MCF 10A (cell line): ENCODE data around the gene PPEF1. TPM values are rescaled to one million over a fixed set of nuclear protein-coding genes. Genes with fewer than 3 reads are reported as not detected.

Experiments
- BruUV-seq: library from RNA; stranded (reverse); fragments of 400-500 nt; replicated peaks from 2 replicates; lab custom pipeline; 2021; lab: Mats Ljungman, UMichigan
- CTCF ChIA-PET: fragments of 300-600 bp; sonication (Branson Sonifier 250); formaldehyde crosslinking; extraction: SDS; loops from one replicate; lab custom pipeline; 2021; ENCODE audit warnings: antibody characterized with exemption, inconsistent platforms; lab: Yijun Ruan, JAX
- POLR2A ChIA-PET: fragments of 300-600, 350-650 bp; sonication (Branson Sonifier 250); formaldehyde crosslinking; extraction: SDS; loops from one replicate; lab custom pipeline; 2020; ENCODE audit warnings: antibody characterized with exemption, inconsistent platforms; lab: Yijun Ruan, JAX
- DNase-seq: peaks from one replicate; pipeline ENCODE4 v3.0.0-alpha.2; 2018; ENCODE audit not compliant: unreplicated experiment
- H3K27ac Mint-ChIP-seq: one replicate; pipeline ENCODE4 v1.8.0; 2022; ENCODE audit warnings: mild to moderate bottlenecking, low read depth, mixed read lengths; ENCODE audit not compliant: unreplicated experiment
- H3K27me3 Mint-ChIP-seq: one replicate; pipeline ENCODE4 v1.8.0; 2022; ENCODE audit warnings: mixed read lengths; ENCODE audit not compliant: insufficient read depth, unreplicated experiment
- H3K36me3 Mint-ChIP-seq: one replicate; pipeline ENCODE4 v1.8.0; 2022; ENCODE audit warnings: mild to moderate bottlenecking, moderate library complexity, mixed read lengths; ENCODE audit not compliant: insufficient read depth, unreplicated experiment
- H3K4me1 Mint-ChIP-seq: one replicate; pipeline ENCODE4 v1.8.0; 2022; ENCODE audit warnings: mixed read lengths; ENCODE audit not compliant: insufficient read depth, unreplicated experiment
- H3K4me3 Mint-ChIP-seq: one replicate; pipeline ENCODE4 v1.8.0; 2022; ENCODE audit warnings: mild to moderate bottlenecking, moderate library complexity, mixed read lengths; ENCODE audit not compliant: unreplicated experiment
- H3K9me3 Mint-ChIP-seq: one replicate; pipeline ENCODE4 v1.8.0; 2022; ENCODE audit warnings: mixed read lengths; ENCODE audit not compliant: unreplicated experiment
- intact Hi-C: fragments of 100-400 bp; cut with micrococcal nuclease; formaldehyde crosslinking; loops from 2 replicates; pipeline ENCODE4 v1.14.1; 2022
- total RNA-seq: library from RNA; stranded (reverse); gene quantifications from 2 replicates; pipeline ENCODE4 v1.2.3, GENCODE V29; 2022
- TF ChIP-seq, protein P1 (sequence below): fragments of 200-600 bp; IDR thresholded peaks from one replicate; pipeline ENCODE4 v1.8.0; 2022; ENCODE audit warnings: antibody characterized with exemption, mild to moderate bottlenecking; ENCODE audit not compliant: unreplicated experiment

PPEF1 gene
- total RNA-seq, 1 experiment from 2014 or later: 1.0 TPM

DNA sequence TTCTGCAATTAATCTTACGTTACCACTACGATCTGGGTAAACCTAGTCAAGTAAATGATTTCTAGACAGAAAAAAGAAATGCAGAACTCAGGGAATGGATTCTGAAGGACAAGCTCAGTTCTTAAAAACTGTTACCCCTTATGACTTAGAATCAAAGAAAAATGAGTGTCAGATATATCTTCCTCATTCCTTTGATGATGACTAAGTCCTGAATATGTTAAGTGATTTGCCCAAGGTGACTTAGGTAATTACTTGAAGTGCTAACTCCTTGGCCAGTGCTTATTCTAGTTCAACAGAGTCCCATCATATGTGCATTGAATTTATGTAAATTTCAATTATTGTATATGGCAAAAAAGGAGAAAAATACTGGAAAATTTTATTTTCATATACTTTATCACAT lies 92.5 kb downstream of the PPEF1 start:
- Mint-ChIP-seq H3K9me3 (no peaks in the 10 kb centered on the region), H3K27ac (no peak overlapping the region), H3K4me3 (no peak overlapping the region), H3K36me3 (no peaks in the 10 kb centered on the region), H3K27me3 (no peaks in the 10 kb centered on the region), H3K4me1 (peaks cover 5% of the 10 kb centered on the region)
- DNase-seq: no peak
- ChIA-PET POLR2A (interaction anchor here (0.5 kb wide), 1 partner anchor 957 kb away, joined by 3 read pairs; no protein-coding TSS in a partner anchor), CTCF (no interaction called here)
- intact Hi-C loops: no loop called here
- no TSS peak for BruUV-seq
- TF ChIP-seq, protein P1, sequence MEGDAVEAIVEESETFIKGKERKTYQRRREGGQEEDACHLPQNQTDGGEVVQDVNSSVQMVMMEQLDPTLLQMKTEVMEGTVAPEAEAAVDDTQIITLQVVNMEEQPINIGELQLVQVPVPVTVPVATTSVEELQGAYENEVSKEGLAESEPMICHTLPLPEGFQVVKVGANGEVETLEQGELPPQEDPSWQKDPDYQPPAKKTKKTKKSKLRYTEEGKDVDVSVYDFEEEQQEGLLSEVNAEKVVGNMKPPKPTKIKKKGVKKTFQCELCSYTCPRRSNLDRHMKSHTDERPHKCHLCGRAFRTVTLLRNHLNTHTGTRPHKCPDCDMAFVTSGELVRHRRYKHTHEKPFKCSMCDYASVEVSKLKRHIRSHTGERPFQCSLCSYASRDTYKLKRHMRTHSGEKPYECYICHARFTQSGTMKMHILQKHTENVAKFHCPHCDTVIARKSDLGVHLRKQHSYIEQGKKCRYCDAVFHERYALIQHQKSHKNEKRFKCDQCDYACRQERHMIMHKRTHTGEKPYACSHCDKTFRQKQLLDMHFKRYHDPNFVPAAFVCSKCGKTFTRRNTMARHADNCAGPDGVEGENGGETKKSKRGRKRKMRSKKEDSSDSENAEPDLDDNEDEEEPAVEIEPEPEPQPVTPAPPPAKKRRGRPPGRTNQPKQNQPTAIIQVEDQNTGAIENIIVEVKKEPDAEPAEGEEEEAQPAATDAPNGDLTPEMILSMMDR: no peak

DNA sequence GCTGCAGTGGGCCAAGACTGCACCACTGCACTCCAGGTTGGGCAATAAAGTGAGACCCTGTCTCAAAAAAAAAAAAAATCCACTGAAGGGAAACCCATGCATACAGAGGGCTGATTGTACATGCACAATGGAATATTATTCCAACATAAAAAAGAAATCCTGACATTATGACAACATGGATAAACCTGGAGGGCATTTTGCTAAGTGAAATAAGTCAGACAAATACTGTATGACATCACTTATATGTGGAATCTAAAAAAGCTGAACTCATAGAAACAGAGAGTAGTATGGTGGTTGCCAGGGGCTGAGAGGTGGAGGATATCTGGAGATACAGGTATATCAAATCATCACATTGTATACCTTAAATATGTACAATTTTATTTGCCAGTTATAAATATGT lies 102.2 kb downstream of the PPEF1 start:
- Mint-ChIP-seq H3K9me3 (no peaks in the 10 kb centered on the region), H3K27me3 (no peaks in the 10 kb centered on the region), H3K4me3 (no peak overlapping the region), H3K36me3 (no peaks in the 10 kb centered on the region), H3K27ac (no peak overlapping the region), H3K4me1 (no peaks in the 10 kb centered on the region)
- TF ChIP-seq, protein P1: no peak
- CTCF ChIA-PET: no interaction called here
- no TSS peak for BruUV-seq
- no peak for DNase-seq
- POLR2A ChIA-PET: interaction anchor here (0.7 kb wide), 2 partner anchors 13 to 38 kb away, joined by 4 read pairs; no protein-coding TSS in a partner anchor
- intact Hi-C loops: no loop called here

DNA sequence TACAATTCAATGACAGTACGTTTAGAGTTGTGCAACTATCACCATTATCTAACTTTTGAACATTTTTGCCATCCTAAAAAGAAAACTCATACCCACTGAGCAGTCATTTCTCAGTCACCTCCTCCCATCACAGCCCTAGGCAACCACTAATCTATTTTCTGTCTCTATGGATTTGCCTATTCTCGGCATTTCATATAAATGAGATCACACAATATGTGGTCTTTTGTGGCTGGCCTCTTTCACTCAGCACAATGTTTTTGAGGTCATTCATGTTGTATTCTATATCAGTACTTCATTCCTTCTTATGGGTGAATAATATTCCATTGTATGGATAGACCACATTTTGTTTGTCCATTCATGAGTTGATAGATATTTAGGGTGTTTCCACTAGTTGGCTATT lies 103.0 kb downstream of the PPEF1 start:
- CTCF ChIA-PET: no interaction called here
- H3K27me3 Mint-ChIP-seq: no peaks in the 10 kb centered on the region
- H3K4me3 Mint-ChIP-seq: no peak overlapping the region
- DNase-seq: no peak
- H3K27ac Mint-ChIP-seq: no peak overlapping the region
- H3K9me3 Mint-ChIP-seq: no peaks in the 10 kb centered on the region
- no TSS peak for BruUV-seq
- TF ChIP-seq, protein P1: no peak
- intact Hi-C loops: no loop called here
- H3K4me1 Mint-ChIP-seq: no peaks in the 10 kb centered on the region
- no peaks in the 10 kb centered on the region for H3K36me3 Mint-ChIP-seq
- POLR2A ChIA-PET: no interaction called here

DNA sequence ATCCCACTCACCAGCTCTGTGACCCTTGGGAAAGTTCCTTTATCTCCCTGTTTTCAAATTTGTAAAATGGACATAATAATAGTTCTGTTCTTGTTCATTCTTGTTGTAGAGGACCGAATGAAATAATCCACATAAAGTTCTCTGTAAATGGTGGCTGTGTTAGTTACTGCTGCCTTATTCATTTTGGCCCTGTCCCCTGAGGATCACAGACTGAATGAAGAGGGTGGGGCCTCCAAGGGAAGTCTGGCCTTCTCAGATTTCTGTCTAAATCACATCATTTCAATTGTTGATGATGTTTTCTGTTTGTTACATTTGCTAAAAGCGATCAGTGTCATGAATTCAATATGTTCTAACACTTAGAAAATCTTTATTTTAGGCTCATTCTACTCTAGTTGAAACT lies 117.9 kb downstream of the PPEF1 start:
- no peak for DNase-seq
- Mint-ChIP-seq H3K4me3 (no peak overlapping the region), H3K27ac (no peak overlapping the region), H3K36me3 (no peaks in the 10 kb centered on the region), H3K27me3 (no peaks in the 10 kb centered on the region), H3K4me1 (no peaks in the 10 kb centered on the region), H3K9me3 (peaks cover 23% of the 10 kb centered on the region)
- TF ChIP-seq, protein P1: no peak
- intact Hi-C loops: no loop called here
- no TSS peak for BruUV-seq
- POLR2A ChIA-PET: interaction anchor here (1.5 kb wide), 1 partner anchor 17 kb away, joined by 3 read pairs; no protein-coding TSS in a partner anchor
- CTCF ChIA-PET: interaction anchor here (0.5 to 0.6 kb wide), 2 partner anchors 8 to 913 kb away, joined by 3 to 10 read pairs; no protein-coding TSS in a partner anchor
